Liver (tissue), 9 donors: Measurements from ENCODE around the gene IREB2. TPM values are rescaled to one million over a fixed set of nuclear protein-coding genes. Genes with fewer than 3 reads are reported as not detected.

Experiments used
- DNase-seq: peaks from one replicate; pipeline ENCODE4 v3.0.0-alpha.2; 2017; ENCODE audit warnings: low spot score
- H3K27ac ChIP-seq, 2 donors: one replicate each; pipeline ENCODE4 v1.7.0; 2013; ENCODE audit warnings: inconsistent platforms in 2 of 2, low read length in 2 of 2, control low read depth in 1 of 2, low read depth in 1 of 2, mild to moderate bottlenecking in 1 of 2
- H3K27me3 ChIP-seq, 4 donors: one replicate each; pipeline versions ENCODE4 v1.6.1 to v1.7.0; 2013; ENCODE audit warnings: low read length in 3 of 4, inconsistent platforms in 1 of 4, mild to moderate bottlenecking in 1 of 4, moderate library complexity in 1 of 4; ENCODE audit not compliant: control insufficient read depth in 4 of 4, insufficient read depth in 4 of 4
- H3K36me3 ChIP-seq, 4 donors: one replicate each; pipeline versions ENCODE4 v1.6.1 to v1.7.0; 2013; ENCODE audit warnings: low read length in 3 of 4, mild to moderate bottlenecking in 3 of 4, low read depth in 1 of 4, moderate library complexity in 1 of 4; ENCODE audit not compliant: control insufficient read depth in 4 of 4, insufficient read depth in 3 of 4
- H3K4me1 ChIP-seq, 4 donors: one replicate each; pipeline versions ENCODE4 v1.6.1 to v1.7.0; 2013; ENCODE audit warnings: low read length in 3 of 4, mild to moderate bottlenecking in 3 of 4, moderate library complexity in 1 of 4; ENCODE audit not compliant: control insufficient read depth in 4 of 4, insufficient read depth in 4 of 4
- H3K4me3 ChIP-seq, 3 donors: one replicate each; pipeline versions ENCODE4 v1.6.1 to v1.7.0; 2013; ENCODE audit warnings: low read length in 3 of 3, control low read depth in 1 of 3, low read depth in 1 of 3, mild to moderate bottlenecking in 1 of 3
- H3K9ac ChIP-seq, 2 donors: one replicate each; pipeline ENCODE4 v1.7.0; 2013; ENCODE audit warnings: low read length in 2 of 2, mild to moderate bottlenecking in 2 of 2, moderate library complexity in 2 of 2, control low read depth in 1 of 2, low read depth in 1 of 2
- H3K9me3 ChIP-seq, 4 donors: one replicate each; pipeline versions ENCODE4 v1.6.1 to v1.7.0; 2013; ENCODE audit warnings: low read length in 3 of 4; ENCODE audit not compliant: control insufficient read depth in 4 of 4
- EGR1 ChIP-seq, 2 donors: IDR thresholded peaks; 2 replicates each; pipeline ENCODE4 v1.6.1; 2016 to 2018; ENCODE audit warnings: antibody characterized with exemption in 2 of 2, low read depth in 2 of 2
- HNF4A ChIP-seq, 2 donors: conservative IDR thresholded peaks; 2 replicates each; pipeline ENCODE4 v1.6.1; 2016; ENCODE audit warnings: antibody characterized with exemption in 2 of 2, mild to moderate bottlenecking in 2 of 2
- HNF4G ChIP-seq: IDR thresholded peaks from 2 replicates; pipeline ENCODE4 v1.6.1; 2016; ENCODE audit warnings: antibody characterized with exemption
- JUND ChIP-seq, 2 donors: IDR thresholded peaks; 2 replicates each; pipeline ENCODE4 v1.6.1; 2016; ENCODE audit warnings: antibody characterized with exemption in 2 of 2
- MAX ChIP-seq: IDR thresholded peaks from 2 replicates; pipeline ENCODE4 v1.6.1; 2016; ENCODE audit warnings: antibody characterized with exemption
- NR2F2 ChIP-seq: IDR thresholded peaks from 2 replicates; pipeline ENCODE4 v1.6.1; 2016; ENCODE audit warnings: antibody characterized with exemption
- RAD21 ChIP-seq, 2 donors: IDR thresholded peaks; 2 replicates each; pipeline ENCODE4 v1.6.1; 2016; ENCODE audit warnings: antibody characterized with exemption in 2 of 2, mild to moderate bottlenecking in 2 of 2
- RXRA ChIP-seq, 2 donors: IDR thresholded peaks; 2 replicates each; pipeline ENCODE4 v1.6.1; 2017 to 2018; ENCODE audit warnings: antibody characterized with exemption in 2 of 2, mild to moderate bottlenecking in 1 of 2
- SP1 ChIP-seq: IDR thresholded peaks from 2 replicates; pipeline ENCODE4 v1.6.1; 2018; ENCODE audit warnings: antibody characterized with exemption, mild to moderate bottlenecking
- TAF1 ChIP-seq: conservative IDR thresholded peaks from 2 replicates; pipeline ENCODE4 v1.6.1; 2016; ENCODE audit warnings: antibody characterized with exemption, mild to moderate bottlenecking
- YY1 ChIP-seq: IDR thresholded peaks from 2 replicates; pipeline ENCODE4 v1.6.1; 2016; ENCODE audit warnings: antibody characterized with exemption, mild to moderate bottlenecking
- ZBTB33 ChIP-seq: IDR thresholded peaks from 2 replicates; pipeline ENCODE4 v1.6.1; 2016; ENCODE audit warnings: antibody characterized with exemption
- WGBS: extraction: QIAGEN DNeasy Blood & Tissue Kit; methylation state at CpG from one replicate; pipeline ENCODE4 v1.1.7; 2013; 5-methylcytosine and 5-hydroxymethylcytosine counted together
- polyA plus RNA-seq, 2 donors: library from polyadenylated mRNA; stranded (reverse) in 1 of 2; unstranded in 1 of 2; fragments of 200-250 nt in 1 of 2; fragments of >200 nt in 1 of 2; fragmentation: Nextera tagmentation in 1 of 2; extraction: Ambion mirVana in 1 of 2; gene quantifications; one replicate each; pipeline versions ENCODE4 v1.2.1 to v1.2.3, GENCODE V29; 2013 to 2015
- total RNA-seq, 2 donors: library from RNA; depleted of rRNA; stranded (reverse); fragments of >200 nt; gene quantifications; one replicate each; pipeline ENCODE4 v1.2.3, GENCODE V29; 2014
- TF ChIP-seq, protein P1 (sequence below): IDR thresholded peaks from 2 replicates; pipeline ENCODE4 v1.6.1; 2016; ENCODE audit warnings: antibody characterized with exemption, mild to moderate bottlenecking
- TF ChIP-seq, protein P2 (sequence below): IDR thresholded peaks from 2 replicates; pipeline ENCODE4 v1.6.1; 2016; ENCODE audit warnings: antibody characterized with exemption
- donor health status: healthy.
- donor health status: healthy.
- donor health status: healthy.
- donor health status: healthy.
- donor health status: healthy.

Gene IREB2
- total and polyA plus RNA-seq, 4 donors, result 7.0 to 51.4 (median 17.0) TPM

GRCh38 chr15:78390826-78391225 is 47.2 kb upstream of the IREB2 start (continued):
- TF ChIP-seq, protein P1, sequence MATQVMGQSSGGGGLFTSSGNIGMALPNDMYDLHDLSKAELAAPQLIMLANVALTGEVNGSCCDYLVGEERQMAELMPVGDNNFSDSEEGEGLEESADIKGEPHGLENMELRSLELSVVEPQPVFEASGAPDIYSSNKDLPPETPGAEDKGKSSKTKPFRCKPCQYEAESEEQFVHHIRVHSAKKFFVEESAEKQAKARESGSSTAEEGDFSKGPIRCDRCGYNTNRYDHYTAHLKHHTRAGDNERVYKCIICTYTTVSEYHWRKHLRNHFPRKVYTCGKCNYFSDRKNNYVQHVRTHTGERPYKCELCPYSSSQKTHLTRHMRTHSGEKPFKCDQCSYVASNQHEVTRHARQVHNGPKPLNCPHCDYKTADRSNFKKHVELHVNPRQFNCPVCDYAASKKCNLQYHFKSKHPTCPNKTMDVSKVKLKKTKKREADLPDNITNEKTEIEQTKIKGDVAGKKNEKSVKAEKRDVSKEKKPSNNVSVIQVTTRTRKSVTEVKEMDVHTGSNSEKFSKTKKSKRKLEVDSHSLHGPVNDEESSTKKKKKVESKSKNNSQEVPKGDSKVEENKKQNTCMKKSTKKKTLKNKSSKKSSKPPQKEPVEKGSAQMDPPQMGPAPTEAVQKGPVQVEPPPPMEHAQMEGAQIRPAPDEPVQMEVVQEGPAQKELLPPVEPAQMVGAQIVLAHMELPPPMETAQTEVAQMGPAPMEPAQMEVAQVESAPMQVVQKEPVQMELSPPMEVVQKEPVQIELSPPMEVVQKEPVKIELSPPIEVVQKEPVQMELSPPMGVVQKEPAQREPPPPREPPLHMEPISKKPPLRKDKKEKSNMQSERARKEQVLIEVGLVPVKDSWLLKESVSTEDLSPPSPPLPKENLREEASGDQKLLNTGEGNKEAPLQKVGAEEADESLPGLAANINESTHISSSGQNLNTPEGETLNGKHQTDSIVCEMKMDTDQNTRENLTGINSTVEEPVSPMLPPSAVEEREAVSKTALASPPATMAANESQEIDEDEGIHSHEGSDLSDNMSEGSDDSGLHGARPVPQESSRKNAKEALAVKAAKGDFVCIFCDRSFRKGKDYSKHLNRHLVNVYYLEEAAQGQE, result no peak
- TF ChIP-seq JUND (IDR thresholded peaks at IDR 0.05), result no peak

- no peak overlapping the region for H3K9ac ChIP-seq
- no peaks in the 10 kb centered on the region for H3K27me3 ChIP-seq
- H3K27ac ChIP-seq, result no peak overlapping the region
- TF ChIP-seq TAF1 (no peak), HNF4A (conservative IDR thresholded peaks at IDR 0.05) (no peak), SP1 (no peak), RXRA (IDR thresholded peaks at IDR 0.05) (no peak), EGR1 (IDR thresholded peaks at IDR 0.05; ENCODE audit: low read depth in 2 of 2) (no peak), HNF4G (no peak), MAX (no peak), NR2F2 (no peak), RAD21 (IDR thresholded peaks at IDR 0.05) (no peak)
- TF ChIP-seq, protein P1, result no peak
- 95% methylated on average over 3 of the region's 3 CpGs for WGBS
- no peak overlapping the region for H3K4me3 ChIP-seq
- no peaks in the 10 kb centered on the region for H3K36me3 ChIP-seq
- peaks cover 0 to 4% (median 2%) of the 10 kb centered on the region in 4 donors for H3K4me1 ChIP-seq
- no peak for DNase-seq
- H3K9me3 ChIP-seq, result no peaks in the 10 kb centered on the region
Observed at GRCh38 chr15:78391781-78392180, 46.2 kb upstream of the IREB2 start.

GRCh38 chr15:78392430-78392829 is 45.6 kb upstream of the IREB2 start:
- Histone ChIP-seq H3K9ac (no peak overlapping the region), H3K27me3 (no peaks in the 10 kb centered on the region), H3K4me3 (no peak overlapping the region), H3K36me3 (no peaks in the 10 kb centered on the region), H3K9me3 (no peaks in the 10 kb centered on the region), H3K4me1 (peaks cover 2 to 9% (median 5%) of the 10 kb centered on the region in 4 donors), H3K27ac (no peak overlapping the region)
- DNase-seq, result no peak
- 72% methylated on average over 4 of the region's 4 CpGs for WGBS
- no peak for TF ChIP-seq HNF4G
- no peak for TF ChIP-seq ZBTB33
- no peak for TF ChIP-seq MAX
- TF ChIP-seq, protein P2, sequence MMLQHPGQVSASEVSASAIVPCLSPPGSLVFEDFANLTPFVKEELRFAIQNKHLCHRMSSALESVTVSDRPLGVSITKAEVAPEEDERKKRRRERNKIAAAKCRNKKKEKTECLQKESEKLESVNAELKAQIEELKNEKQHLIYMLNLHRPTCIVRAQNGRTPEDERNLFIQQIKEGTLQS, result no peak
- no peak for TF ChIP-seq JUND (IDR thresholded peaks at IDR 0.05)
- TF ChIP-seq SP1, result no peak
- TF ChIP-seq YY1, result no peak
- TF ChIP-seq EGR1 (IDR thresholded peaks at IDR 0.05; ENCODE audit: low read depth in 2 of 2), result no peak
